ENCODE measurements around the gene CTNNBIP1.

DNA sequence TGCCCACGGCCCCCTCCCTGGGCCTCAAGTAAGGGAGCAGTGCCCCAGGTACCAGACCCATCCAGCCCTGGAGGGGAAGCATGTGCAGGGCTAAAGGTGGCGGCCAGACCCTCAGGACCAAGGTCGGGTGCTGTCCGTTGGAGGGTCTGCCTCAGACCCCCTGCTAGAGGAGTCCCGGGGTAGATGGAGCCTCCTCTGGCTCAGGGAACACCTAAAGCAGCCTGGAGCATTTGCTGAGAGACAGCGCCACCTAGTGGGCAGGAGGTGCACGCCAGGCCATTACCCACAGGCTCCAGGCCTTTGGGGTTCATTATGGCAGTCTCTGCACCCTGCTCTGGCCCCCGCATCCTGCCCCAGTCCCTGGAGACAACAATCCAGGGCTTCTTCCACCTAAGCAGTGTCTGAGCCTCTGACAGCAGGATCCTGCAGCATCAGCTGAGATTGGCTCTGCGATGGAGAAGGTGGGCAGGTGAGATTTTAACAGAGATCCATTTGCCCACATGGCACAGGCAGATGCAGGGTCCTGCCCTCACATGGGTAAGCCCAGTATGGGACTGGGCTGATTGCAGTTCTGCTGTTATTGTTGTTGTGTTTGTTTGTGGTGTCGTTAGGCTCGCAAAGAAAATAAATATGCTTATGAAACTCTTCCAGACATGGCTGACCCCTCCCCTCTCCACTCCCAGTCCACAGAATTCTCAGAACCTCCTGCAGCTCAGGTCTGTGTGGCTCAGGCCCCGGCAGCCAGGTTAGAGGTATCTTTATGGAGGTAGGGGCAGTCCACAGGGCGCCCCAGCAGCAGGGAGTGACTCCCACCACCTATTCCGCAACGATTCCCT is 42.4 kb downstream of the CTNNBIP1 start:
- TF ChIP-seq, protein P1, sequence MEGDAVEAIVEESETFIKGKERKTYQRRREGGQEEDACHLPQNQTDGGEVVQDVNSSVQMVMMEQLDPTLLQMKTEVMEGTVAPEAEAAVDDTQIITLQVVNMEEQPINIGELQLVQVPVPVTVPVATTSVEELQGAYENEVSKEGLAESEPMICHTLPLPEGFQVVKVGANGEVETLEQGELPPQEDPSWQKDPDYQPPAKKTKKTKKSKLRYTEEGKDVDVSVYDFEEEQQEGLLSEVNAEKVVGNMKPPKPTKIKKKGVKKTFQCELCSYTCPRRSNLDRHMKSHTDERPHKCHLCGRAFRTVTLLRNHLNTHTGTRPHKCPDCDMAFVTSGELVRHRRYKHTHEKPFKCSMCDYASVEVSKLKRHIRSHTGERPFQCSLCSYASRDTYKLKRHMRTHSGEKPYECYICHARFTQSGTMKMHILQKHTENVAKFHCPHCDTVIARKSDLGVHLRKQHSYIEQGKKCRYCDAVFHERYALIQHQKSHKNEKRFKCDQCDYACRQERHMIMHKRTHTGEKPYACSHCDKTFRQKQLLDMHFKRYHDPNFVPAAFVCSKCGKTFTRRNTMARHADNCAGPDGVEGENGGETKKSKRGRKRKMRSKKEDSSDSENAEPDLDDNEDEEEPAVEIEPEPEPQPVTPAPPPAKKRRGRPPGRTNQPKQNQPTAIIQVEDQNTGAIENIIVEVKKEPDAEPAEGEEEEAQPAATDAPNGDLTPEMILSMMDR (IDR thresholded peaks at IDR 0.05 in 2 of 3, conservative IDR thresholded peaks at IDR 0.05 in 1 of 3; ENCODE audit: borderline replicate concordance in 1 of 3, insufficient read depth in 1 of 3, low read depth in 2 of 3, low read length in 2 of 3) = peak; percentile 97 to 98 (median 97)
- no peak for TF ChIP-seq YY1 (IDR thresholded peaks at IDR 0.05; ENCODE audit: extremely low read depth, insufficient replicate concordance, low read depth, low read length)
- TF ChIP-seq POLR2A (IDR thresholded peaks at IDR 0.05; ENCODE audit: borderline replicate concordance, extremely low read depth, insufficient read depth, insufficient read length) = no peak
- no peak for TF ChIP-seq ELF1 (IDR thresholded peaks at IDR 0.05; ENCODE audit: borderline replicate concordance, low read depth)
- TF ChIP-seq, protein P2, sequence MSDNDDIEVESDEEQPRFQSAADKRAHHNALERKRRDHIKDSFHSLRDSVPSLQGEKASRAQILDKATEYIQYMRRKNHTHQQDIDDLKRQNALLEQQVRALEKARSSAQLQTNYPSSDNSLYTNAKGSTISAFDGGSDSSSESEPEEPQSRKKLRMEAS (IDR thresholded peaks at IDR 0.05) = no peak
- TF ChIP-seq SIN3A (IDR thresholded peaks at IDR 0.05; ENCODE audit: low read depth) = no peak
- no peak for TF ChIP-seq EZH2 (IDR thresholded peaks at IDR 0.05)
- no peak for TF ChIP-seq EZH2phosphoT487 (IDR thresholded peaks at IDR 0.05; ENCODE audit: borderline replicate concordance)
- TF ChIP-seq POLR2AphosphoS5 (IDR thresholded peaks at IDR 0.05; ENCODE audit: low read depth, low read length) = no peak

Data from HCT116 (cell line).